Measurements from ENCODE around the gene EFCAB11.

EFCAB11 gene

GRCh38 chr14:89956661-89957009 is 2.1 kb upstream of the EFCAB11 start:
- no peak for DNase-seq

- DNase-seq, result peak; percentile 99
These were observed 1.5 kb upstream of the EFCAB11 start, which contains the start of gene TDP1 for GRCh38 chr14:89955745-89956660. TDP1 (plus strand) TSS chr14:89955927; CDS start chr14:89963115, 7,188 bp downstream.

DNA sequence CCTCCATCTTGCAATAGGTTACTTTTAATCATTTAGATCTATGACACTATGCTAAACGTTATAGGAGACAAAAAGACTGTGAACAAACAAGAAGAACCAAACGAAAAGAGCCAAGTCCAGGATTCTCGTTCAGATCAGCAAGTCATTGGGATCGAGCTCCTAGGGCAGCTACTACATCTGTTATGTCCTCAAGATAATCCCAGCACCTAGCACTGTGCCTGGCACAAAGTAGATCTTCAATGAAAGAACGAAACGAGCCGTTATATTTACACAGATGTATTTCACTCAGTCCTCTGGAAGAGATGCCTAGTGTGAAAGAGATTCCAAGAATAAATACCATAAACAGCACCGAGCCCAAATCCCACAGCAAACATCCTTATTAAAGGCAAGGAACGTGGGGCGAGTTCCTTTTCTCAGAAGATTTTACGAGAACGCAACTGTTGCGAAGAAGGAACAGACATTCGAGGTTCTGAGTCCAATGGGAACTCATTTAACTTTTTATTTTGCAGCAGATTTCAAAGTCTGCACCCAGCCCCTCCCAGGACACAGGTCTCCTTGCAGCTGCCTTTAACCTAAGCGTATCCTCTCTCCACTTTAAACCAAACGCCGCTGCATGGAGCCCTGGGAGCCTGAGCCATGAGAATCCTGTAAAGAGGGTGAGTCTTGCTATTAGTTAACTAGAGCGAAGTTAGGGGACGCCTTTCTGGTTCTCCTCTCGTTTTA is 653 bp upstream of the EFCAB11 start:
- no peak for DNase-seq

DNA sequence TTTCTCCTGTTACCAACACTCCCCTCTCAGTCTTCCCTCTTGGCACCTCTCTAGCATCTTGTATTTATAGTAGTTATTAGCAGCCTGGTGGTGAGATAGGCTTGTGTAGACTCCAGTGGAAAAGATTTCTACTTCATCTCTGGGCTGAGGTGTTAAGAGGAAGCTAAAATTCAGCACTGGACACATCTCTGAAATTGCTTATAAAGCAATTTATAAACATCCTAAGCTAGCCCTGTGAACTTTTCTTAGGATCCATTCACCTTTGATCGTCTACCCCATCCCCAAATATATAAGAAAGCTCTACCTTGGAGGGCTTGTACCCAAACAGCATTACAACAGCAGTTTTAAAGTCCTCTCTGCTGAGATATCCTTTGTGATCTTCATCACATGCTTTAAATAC is 928 bp downstream of the EFCAB11 start:
- no peak for DNase-seq

DNA sequence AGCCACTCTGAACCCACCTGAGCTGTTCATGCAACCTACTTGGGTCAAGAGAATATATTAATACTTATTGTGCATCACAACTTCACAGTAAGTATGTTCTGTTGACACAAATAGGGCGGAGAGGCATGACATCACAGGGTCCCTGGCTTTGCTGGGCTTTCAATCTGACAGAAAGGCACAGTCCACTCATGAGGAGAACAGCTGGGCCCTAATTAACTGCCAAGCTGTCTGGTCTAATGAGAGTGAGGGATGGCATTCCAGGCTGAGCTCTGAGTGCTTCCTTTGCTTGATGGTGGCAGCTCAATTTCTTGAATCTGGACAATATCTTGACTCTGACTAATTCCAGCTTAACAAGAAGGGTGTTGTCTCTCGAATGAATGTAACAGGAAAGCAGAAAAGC is 2.0 kb downstream of the EFCAB11 start:
- DNase-seq, result peak; percentile 87

- no peak for DNase-seq
These were observed 7.2 kb downstream of the EFCAB11 start for GRCh38 chr14:89947344-89947743.

GRCh38 chr14:89941830-89942377 is 12.6 kb downstream of the EFCAB11 start:
- DNase-seq, result no peak

GRCh38 chr14:89936654-89937185 is 17.8 kb downstream of the EFCAB11 start:
- DNase-seq, result peak; percentile 62

GRCh38 chr14:89933002-89933401 is 21.5 kb downstream of the EFCAB11 start:
- DNase-seq, result peak; percentile 98

- no peak for DNase-seq
These were observed 27.2 kb downstream of the EFCAB11 start for GRCh38 chr14:89927186-89927865.

- DNase-seq, result no peak
These were observed 27.8 kb downstream of the EFCAB11 start for GRCh38 chr14:89926694-89927093.

DNA sequence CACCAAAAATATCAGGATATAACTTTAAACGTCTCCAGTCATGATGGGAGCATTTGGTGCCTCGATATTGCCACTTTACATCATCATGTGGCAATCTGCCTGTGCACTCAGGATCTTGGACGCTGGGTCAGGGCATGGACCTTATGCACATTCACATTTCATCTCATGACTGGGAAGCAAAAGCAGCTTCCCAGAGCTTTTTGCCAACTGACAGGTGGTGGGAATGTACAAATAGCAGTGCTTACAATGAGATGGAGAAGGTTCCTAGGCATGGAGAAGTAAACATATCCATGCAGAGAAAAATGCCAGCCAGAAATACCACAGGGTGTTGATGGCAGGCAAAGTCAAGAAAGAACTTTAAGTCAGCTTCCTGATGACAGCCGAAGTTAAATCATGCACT is 30.3 kb downstream of the EFCAB11 start:
- no peak for DNase-seq

- no peak for DNase-seq
These were observed 32.3 kb downstream of the EFCAB11 start for GRCh38 chr14:89922031-89922907.

DNA sequence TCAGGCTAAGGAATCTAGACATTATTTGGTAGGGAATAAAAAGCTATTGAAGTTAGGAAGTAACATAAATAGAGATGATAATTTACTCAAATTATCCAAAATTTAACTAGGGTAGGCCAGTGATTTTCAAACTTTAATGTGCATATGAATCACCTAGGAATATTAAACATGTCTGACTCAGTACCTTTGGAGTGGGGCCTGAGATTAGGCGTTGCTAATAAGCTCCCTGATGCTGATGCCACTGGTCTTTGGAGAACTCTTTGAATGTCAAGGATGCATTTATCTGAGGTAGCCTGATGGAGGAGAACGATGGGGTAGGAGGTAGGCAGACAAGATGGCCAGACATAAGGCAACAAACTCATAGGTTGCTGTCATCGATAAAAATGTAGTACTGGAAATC is 33.2 kb downstream of the EFCAB11 start:
- no peak for DNase-seq

DNA sequence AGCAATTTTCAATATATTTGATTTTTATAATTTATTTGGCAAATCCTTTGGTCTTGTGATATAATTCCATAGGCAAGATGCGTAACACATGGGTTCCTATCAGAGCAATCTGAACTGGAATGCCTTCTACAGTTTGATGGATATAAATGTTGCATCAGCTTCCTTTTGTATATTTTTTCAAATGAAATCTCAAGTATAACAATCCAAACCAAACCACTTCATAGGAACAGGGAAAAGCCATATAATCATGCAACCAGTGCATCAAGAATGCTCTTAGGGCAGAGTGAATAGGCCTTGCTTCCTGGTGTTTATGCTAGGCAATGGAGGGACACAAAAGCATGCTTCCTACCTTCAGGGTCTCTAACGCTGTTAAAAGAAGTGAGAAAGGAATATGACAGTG is 34.5 kb downstream of the EFCAB11 start:
- no peak for DNase-seq

GRCh38 chr14:89918721-89919120 is 35.8 kb downstream of the EFCAB11 start:
- no peak for DNase-seq

DNA sequence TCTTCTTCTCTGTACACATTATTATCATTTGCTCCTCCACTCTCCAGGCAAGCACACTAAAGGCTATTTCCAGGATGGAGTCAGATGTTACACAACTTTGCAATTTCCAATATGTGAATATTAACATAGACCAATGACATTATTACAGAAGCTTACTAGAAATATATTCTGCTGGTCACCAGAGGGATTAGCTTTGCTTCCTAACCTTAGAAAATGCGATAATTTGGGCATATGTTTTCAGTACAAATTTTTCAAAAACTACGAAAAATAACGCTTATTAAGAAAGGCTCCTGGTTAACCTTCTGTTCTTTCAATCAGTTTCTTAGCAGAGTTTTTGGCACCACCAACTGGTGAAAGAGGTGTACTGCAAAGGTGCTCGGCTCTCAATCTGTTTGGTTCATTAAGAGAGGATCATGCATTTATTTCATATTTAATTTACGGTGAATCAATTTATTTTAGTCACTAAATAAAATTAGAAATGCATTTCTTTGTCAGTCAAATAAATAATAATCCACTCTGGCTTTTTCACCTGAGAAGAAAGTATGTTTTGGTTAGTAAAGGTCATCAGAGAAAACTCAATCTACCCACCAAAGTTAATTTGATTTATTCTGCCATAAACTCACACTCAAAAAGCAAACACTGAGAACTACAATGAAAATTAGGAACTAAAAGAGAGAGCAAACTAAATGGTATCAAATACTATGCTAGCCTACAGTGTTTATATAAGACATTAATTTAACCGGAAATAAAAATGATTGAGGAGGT is 39.2 kb downstream of the EFCAB11 start:
- peak; percentile 77 for DNase-seq

GRCh38 chr14:89912667-89913211 is 41.8 kb downstream of the EFCAB11 start:
- DNase-seq, result peak; percentile 91

DNA sequence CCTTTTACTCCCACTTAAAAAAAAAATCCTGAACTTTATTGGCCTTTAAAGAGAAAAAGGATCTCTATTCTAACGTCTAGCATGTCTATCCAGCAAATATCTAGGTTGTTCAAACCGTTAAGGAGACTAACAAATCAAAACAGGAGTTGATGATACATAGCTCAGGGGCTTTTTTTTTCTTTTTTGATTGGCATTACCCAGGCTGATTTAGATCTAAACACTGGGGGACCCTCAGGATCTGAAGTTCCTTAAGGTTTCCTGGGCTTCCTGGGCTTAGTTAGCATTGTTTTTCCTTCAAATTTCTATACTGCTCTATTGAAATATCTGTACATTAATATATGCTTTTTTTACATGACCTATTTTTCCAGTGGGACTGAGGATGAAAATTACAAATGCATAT is 42.3 kb downstream of the EFCAB11 start:
- DNase-seq, result no peak

DNA sequence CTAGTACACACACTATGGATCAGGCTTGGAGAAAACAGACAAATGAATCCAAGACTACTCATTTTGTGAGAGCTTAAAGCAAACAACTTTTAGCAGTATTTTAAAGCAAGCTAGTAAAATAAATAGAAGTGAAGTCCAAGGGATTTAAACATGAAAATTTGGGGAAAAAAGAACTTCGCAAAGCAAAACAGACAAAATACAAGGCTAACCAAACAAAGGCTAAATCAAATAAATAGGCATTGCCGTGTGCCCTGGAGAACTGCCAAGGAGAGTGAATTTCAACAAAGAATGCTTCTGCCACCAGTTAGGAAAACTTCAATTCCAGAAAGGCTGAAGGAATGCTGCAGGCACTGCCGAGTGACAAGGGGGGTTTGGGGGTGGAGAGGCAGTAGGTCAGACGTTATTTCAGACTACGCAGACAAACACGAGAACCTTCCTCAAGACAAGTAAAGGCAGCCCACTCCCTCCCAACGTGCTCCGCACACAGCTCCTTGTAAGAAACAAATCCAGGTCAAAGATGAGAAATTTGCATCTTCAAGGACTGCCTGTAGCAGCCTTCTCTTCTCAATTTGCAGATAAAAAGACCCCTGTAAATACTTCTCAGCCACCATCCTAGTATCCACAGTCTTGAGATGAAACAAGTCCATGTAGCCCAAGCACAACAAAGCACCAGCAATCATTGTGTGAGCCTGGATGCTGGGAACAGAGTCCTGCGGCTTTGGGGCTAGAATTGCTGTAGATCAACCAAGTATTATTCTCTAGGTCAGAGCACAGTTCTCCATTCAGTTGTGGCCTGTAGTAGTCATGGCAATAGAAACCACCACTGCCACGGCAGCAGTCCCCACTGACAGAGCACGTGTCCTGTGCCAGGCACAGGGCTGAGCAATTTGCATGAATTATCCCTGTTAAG is 43.3 kb downstream of the EFCAB11 start:
- DNase-seq, result peak; percentile 74
